ENCODE measurements around the gene COG8.
"Not testable (repeated sequence)": the region's sequence is repeated elsewhere in the genome, so short reads cannot be mapped to it uniquely, and the experiment has no call there.

The COG8 gene

DNA sequence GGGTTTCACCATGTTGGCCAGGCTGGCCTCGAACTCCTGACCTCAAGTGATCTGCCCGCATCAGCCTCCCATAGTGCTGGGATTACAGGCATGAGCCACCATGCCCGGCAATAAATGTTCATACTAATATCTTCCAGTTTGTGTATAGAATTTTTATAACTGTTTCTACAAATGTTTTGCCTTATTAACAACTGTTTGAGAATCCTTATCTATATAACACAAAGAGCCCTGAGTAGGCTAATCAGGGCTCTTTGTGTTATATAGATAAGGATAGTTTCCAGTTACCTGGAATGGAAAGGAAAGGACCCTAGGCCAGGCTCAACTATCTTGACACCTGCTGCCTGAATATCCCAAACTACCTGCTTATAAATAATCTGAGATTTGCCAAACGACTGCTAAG is 29.5 kb upstream of the COG8 start:
- no peak for DNase-seq (ENCODE audit: low read depth, low spot score)
- Histone ChIP-seq H3K4me3 (ENCODE audit: low read length) (no peak overlapping the region), H3K36me3 (ENCODE audit: control insufficient read depth, insufficient read depth, low read length) (peaks cover 21% of the 10 kb centered on the region), H3K9me3 (ENCODE audit: control insufficient read depth, insufficient read depth, low read length) (no peaks in the 10 kb centered on the region), H3K4me1 (ENCODE audit: control insufficient read depth, insufficient read depth, low read length) (no peaks in the 10 kb centered on the region), H3K27me3 (ENCODE audit: control insufficient read depth, insufficient read depth, low read length) (no peaks in the 10 kb centered on the region), H3K27ac (ENCODE audit: low read length) (no peak overlapping the region)
- no CpG with 5 or more reads among the region's 4 CpGs for WGBS (ENCODE audit: insufficient coverage, insufficient read length)

DNA sequence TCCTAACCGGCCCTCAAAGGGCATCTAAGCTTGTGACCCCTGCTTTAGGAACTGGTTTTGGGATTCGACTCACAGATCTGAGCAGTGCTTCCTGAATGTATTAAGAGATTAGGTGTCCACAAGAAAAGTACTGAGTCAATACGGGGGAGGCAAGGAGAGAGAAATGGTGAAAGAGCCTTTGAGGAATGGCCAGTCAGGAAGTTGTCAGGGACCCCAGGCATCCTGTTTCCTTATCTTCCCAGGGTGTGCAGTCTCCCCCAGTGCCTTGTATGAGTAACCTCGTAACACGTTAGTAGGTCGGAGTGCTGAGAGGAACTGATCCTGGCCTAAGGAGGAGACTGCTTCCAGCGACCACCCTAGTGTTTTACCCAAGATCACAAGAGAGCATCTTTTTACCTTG is 28.6 kb upstream of the COG8 start:
- H3K4me1 ChIP-seq (ENCODE audit: control insufficient read depth, insufficient read depth, low read length) = no peaks in the 10 kb centered on the region
- H3K4me3 ChIP-seq (ENCODE audit: low read length) = no peak overlapping the region
- H3K27me3 ChIP-seq (ENCODE audit: control insufficient read depth, insufficient read depth, low read length) = no peaks in the 10 kb centered on the region
- no peak overlapping the region for H3K27ac ChIP-seq (ENCODE audit: low read length)
- no peak for DNase-seq (ENCODE audit: low read depth, low spot score)
- H3K9me3 ChIP-seq (ENCODE audit: control insufficient read depth, insufficient read depth, low read length) = no peaks in the 10 kb centered on the region
- H3K36me3 ChIP-seq (ENCODE audit: control insufficient read depth, insufficient read depth, low read length) = peaks cover 21% of the 10 kb centered on the region
- WGBS (ENCODE audit: insufficient coverage, insufficient read length) = no CpG with 5 or more reads among the region's 7 CpGs

DNA sequence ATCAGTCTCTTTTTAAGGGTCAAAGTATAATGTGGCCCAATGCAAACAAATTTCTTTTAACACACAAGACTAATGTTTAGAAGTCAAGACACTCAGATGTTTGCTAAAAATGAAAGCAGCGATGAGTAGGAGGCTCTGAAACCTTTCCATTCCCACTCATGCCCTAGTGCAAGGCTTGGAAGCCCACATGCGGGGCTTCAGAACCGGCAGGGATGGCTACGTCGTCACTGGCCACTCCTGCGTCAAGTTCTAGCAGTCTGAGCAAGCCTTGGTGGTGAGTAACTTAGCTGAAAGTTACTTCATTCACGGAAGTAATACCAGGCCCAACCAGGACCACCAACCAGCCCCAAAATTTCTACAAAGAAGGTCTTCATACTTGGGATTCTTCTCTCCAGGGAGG is 27.1 kb upstream of the COG8 start:
- no peak for DNase-seq (ENCODE audit: low read depth, low spot score)
- Histone ChIP-seq H3K4me3 (ENCODE audit: low read length) (no peak overlapping the region), H3K36me3 (ENCODE audit: control insufficient read depth, insufficient read depth, low read length) (peaks cover 21% of the 10 kb centered on the region), H3K9me3 (ENCODE audit: control insufficient read depth, insufficient read depth, low read length) (no peaks in the 10 kb centered on the region), H3K27ac (ENCODE audit: low read length) (no peak overlapping the region), H3K4me1 (ENCODE audit: control insufficient read depth, insufficient read depth, low read length) (no peaks in the 10 kb centered on the region), H3K27me3 (ENCODE audit: control insufficient read depth, insufficient read depth, low read length) (no peaks in the 10 kb centered on the region)
- no CpG with 5 or more reads among the region's 7 CpGs for WGBS (ENCODE audit: insufficient coverage, insufficient read length)

DNA sequence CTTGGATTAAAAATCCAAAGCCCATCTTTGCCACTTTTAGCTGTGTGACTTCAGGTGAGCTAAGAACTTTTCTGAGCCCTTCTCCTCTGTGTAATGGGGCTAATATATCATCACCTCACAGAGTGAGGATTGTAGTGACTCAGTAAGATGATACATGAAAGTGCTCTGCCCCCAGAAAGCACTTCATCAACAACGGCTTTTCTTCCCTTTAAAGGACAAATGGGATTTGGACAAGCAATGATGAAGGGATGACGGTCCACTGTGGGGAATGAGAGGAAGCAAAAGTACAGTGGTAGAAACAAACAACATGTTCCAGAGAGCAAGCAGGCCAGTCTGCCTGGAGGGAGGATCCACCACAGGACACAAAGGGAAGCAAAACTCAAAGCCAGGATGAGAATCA is 26.5 kb upstream of the COG8 start:
- no peak for DNase-seq (ENCODE audit: low read depth, low spot score)
- WGBS (ENCODE audit: insufficient coverage, insufficient read length) = no CpG with 5 or more reads among the region's 2 CpGs
- no peaks in the 10 kb centered on the region for H3K9me3 ChIP-seq (ENCODE audit: control insufficient read depth, insufficient read depth, low read length)
- H3K4me1 ChIP-seq (ENCODE audit: control insufficient read depth, insufficient read depth, low read length) = no peaks in the 10 kb centered on the region
- H3K36me3 ChIP-seq (ENCODE audit: control insufficient read depth, insufficient read depth, low read length) = peaks cover 21% of the 10 kb centered on the region
- no peak overlapping the region for H3K27ac ChIP-seq (ENCODE audit: low read length)
- no peaks in the 10 kb centered on the region for H3K27me3 ChIP-seq (ENCODE audit: control insufficient read depth, insufficient read depth, low read length)
- H3K4me3 ChIP-seq (ENCODE audit: low read length) = no peak overlapping the region

DNA sequence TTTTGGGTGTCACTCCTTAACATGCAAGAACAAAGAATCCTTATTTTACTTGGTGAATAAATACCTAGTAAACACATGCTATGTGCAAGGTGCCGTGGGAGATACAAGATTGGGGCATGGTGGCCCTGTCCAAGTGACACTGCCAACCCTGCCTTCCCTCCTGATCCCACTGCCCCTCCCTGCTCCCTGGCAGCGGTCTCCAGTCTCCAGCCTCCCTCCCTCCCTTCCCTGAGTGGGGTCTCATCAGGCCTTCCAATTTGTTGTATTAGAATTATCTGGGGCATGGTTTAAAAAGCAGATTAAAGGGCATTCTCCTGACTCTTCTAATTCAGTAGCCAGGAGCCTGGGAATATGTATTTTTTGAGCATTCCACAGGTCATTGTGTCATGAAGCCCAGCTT is 24.7 kb upstream of the COG8 start:
- no CpG with 5 or more reads among the region's 2 CpGs for WGBS (ENCODE audit: insufficient coverage, insufficient read length)
- Histone ChIP-seq H3K36me3 (ENCODE audit: control insufficient read depth, insufficient read depth, low read length) (peaks cover 17% of the 10 kb centered on the region), H3K27me3 (ENCODE audit: control insufficient read depth, insufficient read depth, low read length) (no peaks in the 10 kb centered on the region), H3K4me3 (ENCODE audit: low read length) (no peak overlapping the region), H3K9me3 (ENCODE audit: control insufficient read depth, insufficient read depth, low read length) (no peaks in the 10 kb centered on the region), H3K27ac (ENCODE audit: low read length) (no peak overlapping the region), H3K4me1 (ENCODE audit: control insufficient read depth, insufficient read depth, low read length) (no peaks in the 10 kb centered on the region)
- DNase-seq (ENCODE audit: low read depth, low spot score) = no peak

DNA sequence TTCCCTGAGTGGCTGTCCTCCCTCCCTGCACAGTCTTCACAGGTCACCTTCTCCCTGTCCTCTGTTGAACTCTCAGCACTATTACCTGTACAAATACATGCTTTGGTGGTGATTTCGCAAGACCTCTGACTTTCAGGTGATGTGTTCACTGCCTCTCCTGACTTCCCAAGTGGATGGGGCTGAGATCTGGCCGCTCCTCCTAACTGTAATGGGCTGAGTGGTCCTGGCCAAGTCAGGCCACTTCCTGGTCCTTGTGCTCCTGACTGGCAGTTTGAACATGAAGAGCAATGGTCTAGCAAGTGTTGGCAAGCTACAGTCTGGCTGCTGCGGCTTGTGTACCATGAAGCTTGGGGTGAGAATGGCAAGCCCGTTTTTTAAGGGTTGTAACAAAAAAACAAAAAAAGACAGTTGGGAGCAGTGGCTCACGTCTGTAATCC is 23.9 kb upstream of the COG8 start:
- WGBS (ENCODE audit: insufficient coverage, insufficient read length) = no CpG with 5 or more reads among the region's 5 CpGs
- no peak overlapping the region for H3K4me3 ChIP-seq (ENCODE audit: low read length)
- no peaks in the 10 kb centered on the region for H3K4me1 ChIP-seq (ENCODE audit: control insufficient read depth, insufficient read depth, low read length)
- DNase-seq (ENCODE audit: low read depth, low spot score) = no peak
- peaks cover 17% of the 10 kb centered on the region for H3K36me3 ChIP-seq (ENCODE audit: control insufficient read depth, insufficient read depth, low read length)
- no peak overlapping the region for H3K27ac ChIP-seq (ENCODE audit: low read length)
- no peaks in the 10 kb centered on the region for H3K27me3 ChIP-seq (ENCODE audit: control insufficient read depth, insufficient read depth, low read length)
- no peaks in the 10 kb centered on the region for H3K9me3 ChIP-seq (ENCODE audit: control insufficient read depth, insufficient read depth, low read length)

DNA sequence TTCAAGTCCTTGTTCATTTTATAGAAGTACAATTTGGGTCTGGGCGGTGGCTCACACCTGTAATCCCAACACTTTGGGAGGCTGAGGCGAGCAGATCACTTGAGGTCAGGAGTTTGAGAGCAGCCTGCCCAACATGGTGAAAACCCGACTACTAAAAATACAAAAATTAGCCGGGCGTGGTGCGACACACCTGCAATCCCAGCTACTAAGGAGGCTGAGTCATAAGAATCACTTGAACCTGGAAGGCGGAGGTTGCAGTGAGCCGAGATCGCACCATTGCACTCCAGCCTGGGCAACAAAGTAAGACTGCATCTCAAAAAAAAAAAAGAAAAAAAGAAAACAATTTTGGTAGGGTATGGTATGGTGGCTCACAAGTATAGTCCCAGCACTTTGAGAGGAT is 20.7 kb upstream of the COG8 start:
- H3K27me3 ChIP-seq (ENCODE audit: control insufficient read depth, insufficient read depth, low read length); H3K27ac ChIP-seq (ENCODE audit: low read length); DNase-seq (ENCODE audit: low read depth, low spot score); H3K4me3 ChIP-seq (ENCODE audit: low read length); H3K9me3 ChIP-seq (ENCODE audit: control insufficient read depth, insufficient read depth, low read length); H3K36me3 ChIP-seq (ENCODE audit: control insufficient read depth, insufficient read depth, low read length); H3K4me1 ChIP-seq (ENCODE audit: control insufficient read depth, insufficient read depth, low read length): not testable (repeated sequence)
- WGBS (ENCODE audit: insufficient coverage, insufficient read length) = no CpG with 5 or more reads among the region's 9 CpGs

DNA sequence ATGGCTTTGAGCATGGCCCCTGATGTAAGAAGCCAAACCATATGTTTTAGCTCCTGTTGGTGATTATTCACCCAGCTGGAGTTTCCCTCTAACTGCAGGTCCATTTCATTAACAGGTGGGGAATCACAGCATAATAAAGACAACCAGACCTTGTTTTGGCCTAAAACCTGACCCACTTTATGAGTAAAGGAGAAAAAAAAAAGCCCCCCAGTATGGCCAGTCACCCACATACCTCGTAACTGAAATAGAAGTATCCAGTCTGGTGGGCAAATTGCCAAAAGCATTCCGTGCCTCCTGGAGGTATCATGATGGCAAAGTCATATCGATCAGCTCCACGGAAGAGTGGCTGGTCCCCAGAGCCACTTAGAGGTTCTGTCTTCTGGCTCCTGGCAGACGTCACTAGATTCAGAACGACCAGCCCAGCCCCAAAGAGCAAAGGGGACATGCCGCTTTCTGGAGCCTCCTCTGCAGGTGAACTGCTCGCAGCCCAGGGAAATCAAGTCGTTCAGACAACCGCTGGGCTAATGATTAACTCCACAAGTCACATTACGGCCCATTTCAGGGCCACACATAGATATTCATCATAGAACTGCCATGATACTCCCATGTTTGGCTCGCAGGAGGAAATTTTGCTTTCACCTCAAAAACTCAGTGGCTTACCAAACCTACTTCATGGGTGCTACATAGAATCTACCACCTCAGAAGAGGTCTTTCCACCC is 12.1 kb upstream of the COG8 start, which contains the start of gene TMED6:
TSS of gene TMED6 (minus strand) at position 478 of the 719 bp plus-strand sequence. CDS start at position 445, 33 bp downstream.
- WGBS (ENCODE audit: insufficient coverage, insufficient read length) = no CpG with 5 or more reads among the region's 12 CpGs
- no peaks in the 10 kb centered on the region for H3K27me3 ChIP-seq (ENCODE audit: control insufficient read depth, insufficient read depth, low read length)
- H3K36me3 ChIP-seq (ENCODE audit: control insufficient read depth, insufficient read depth, low read length) = no peaks in the 10 kb centered on the region
- no peaks in the 10 kb centered on the region for H3K9me3 ChIP-seq (ENCODE audit: control insufficient read depth, insufficient read depth, low read length)
- no peak within 1 kb of the TSS for H3K27ac ChIP-seq (ENCODE audit: low read length)
- H3K4me1 ChIP-seq (ENCODE audit: control insufficient read depth, insufficient read depth, low read length) = no peaks in the 10 kb centered on the region
- DNase-seq (ENCODE audit: low read depth, low spot score) = no peak
- no peak within 1 kb of the TSS for H3K4me3 ChIP-seq (ENCODE audit: low read length)

DNA sequence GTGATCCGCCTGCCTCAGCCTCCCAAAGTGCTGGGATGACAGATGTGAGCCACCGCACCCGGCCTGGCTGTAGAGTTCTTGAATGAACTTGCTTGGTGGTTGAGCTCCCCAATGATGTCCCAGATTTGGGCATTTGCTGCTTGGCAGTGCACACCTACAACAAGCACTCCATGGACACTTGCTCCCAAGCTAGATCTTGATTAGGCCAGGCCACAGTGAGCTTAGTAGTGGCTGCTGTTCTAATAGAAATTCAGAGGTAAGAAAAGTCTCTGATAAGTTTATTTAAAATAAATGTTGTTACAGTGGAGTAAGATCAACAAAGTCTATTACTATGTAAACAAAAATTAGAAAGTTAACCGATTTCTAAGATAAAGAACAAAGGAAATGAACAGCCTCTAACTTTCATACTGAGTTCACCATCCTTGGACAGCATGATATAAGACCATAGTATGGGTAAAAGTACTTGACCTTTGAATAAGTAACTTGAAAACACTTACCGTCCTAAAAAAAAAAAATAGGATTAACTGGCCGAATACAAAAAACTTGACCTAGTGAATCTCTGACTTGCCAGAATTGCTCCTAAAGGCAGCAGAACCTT is 11.3 kb upstream of the COG8 start:
- DNase-seq (ENCODE audit: low read depth, low spot score) = no peak
- Histone ChIP-seq H3K36me3 (ENCODE audit: control insufficient read depth, insufficient read depth, low read length) (no peaks in the 10 kb centered on the region), H3K4me3 (ENCODE audit: low read length) (no peak overlapping the region), H3K4me1 (ENCODE audit: control insufficient read depth, insufficient read depth, low read length) (no peaks in the 10 kb centered on the region), H3K27ac (ENCODE audit: low read length) (no peak overlapping the region), H3K9me3 (ENCODE audit: control insufficient read depth, insufficient read depth, low read length) (no peaks in the 10 kb centered on the region), H3K27me3 (ENCODE audit: control insufficient read depth, insufficient read depth, low read length) (no peaks in the 10 kb centered on the region)
- WGBS (ENCODE audit: insufficient coverage, insufficient read length) = no CpG with 5 or more reads among the region's 6 CpGs

DNA sequence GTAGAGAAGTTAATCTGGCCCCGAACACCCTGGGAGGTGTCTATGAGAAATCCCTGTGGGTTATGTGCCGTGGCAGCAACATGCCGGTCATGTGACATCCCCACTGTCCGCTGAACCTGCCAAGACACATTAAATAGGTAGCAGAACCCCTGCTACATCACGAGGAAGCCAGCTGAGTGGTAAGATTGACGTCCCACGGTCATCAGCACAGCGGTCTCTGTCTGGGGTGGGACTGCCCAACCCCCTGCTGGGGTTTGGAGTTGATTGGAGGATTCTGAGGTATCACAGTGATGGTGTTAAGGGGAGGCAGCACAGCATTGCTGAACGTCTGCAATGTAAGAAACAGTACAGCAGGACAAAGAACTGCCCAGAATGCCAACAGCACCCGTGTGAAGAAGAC is 10.2 kb upstream of the COG8 start:
- Histone ChIP-seq H3K9me3 (ENCODE audit: control insufficient read depth, insufficient read depth, low read length) (no peaks in the 10 kb centered on the region), H3K36me3 (ENCODE audit: control insufficient read depth, insufficient read depth, low read length) (no peaks in the 10 kb centered on the region), H3K4me3 (ENCODE audit: low read length) (no peak overlapping the region), H3K27ac (ENCODE audit: low read length) (no peak overlapping the region), H3K27me3 (ENCODE audit: control insufficient read depth, insufficient read depth, low read length) (no peaks in the 10 kb centered on the region), H3K4me1 (ENCODE audit: control insufficient read depth, insufficient read depth, low read length) (no peaks in the 10 kb centered on the region)
- DNase-seq (ENCODE audit: low read depth, low spot score) = no peak
- no CpG with 5 or more reads among the region's 10 CpGs for WGBS (ENCODE audit: insufficient coverage, insufficient read length)

DNA sequence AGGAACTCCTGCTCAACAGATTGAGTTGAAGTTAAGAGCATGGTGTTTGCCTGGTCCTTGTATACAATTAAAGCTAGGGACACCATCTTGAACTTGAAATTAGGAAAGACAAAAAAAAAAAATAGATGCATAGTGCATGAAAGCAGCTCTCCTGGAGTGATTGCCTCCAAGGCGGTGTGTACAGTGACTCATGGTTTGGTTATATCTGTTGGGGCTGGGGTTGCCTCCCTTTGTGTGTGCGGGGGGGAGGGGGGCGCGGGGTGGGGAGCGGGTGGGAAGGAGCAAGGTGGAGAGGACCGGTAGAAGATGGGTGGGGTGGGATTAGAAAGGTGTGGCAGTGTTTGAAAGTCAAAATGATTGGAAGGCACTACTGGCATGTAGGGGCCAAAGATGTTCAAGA is 8.9 kb upstream of the COG8 start:
- Histone ChIP-seq H3K36me3 (ENCODE audit: control insufficient read depth, insufficient read depth, low read length) (no peaks in the 10 kb centered on the region), H3K4me3 (ENCODE audit: low read length) (no peak overlapping the region), H3K4me1 (ENCODE audit: control insufficient read depth, insufficient read depth, low read length) (no peaks in the 10 kb centered on the region), H3K27ac (ENCODE audit: low read length) (no peak overlapping the region), H3K9me3 (ENCODE audit: control insufficient read depth, insufficient read depth, low read length) (no peaks in the 10 kb centered on the region), H3K27me3 (ENCODE audit: control insufficient read depth, insufficient read depth, low read length) (no peaks in the 10 kb centered on the region)
- no CpG with 5 or more reads among the region's 6 CpGs for WGBS (ENCODE audit: insufficient coverage, insufficient read length)
- no peak for DNase-seq (ENCODE audit: low read depth, low spot score)

Data from iPS DF 6.9 (cell line).